C4-2B (cell line): ENCODE measurements around the gene TMEM126B.

Experiments used
- CTCF ChIP-seq: fragments of 450-650 bp; conservative IDR thresholded peaks from 2 replicates; pipeline ENCODE4 v1.5.1; 2017; ENCODE audit warnings: mild to moderate bottlenecking
- ZFX ChIP-seq: fragments of 450-650 bp; IDR thresholded peaks from 2 replicates; pipeline ENCODE4 v1.6.1; 2017

GRCh38 chr11:85589373-85589772 is 39.0 kb upstream of the TMEM126B start:
- TF ChIP-seq CTCF (no peak), ZFX (no peak)
